ENCODE data around the gene NR4A1.

The NR4A1 gene

DNA sequence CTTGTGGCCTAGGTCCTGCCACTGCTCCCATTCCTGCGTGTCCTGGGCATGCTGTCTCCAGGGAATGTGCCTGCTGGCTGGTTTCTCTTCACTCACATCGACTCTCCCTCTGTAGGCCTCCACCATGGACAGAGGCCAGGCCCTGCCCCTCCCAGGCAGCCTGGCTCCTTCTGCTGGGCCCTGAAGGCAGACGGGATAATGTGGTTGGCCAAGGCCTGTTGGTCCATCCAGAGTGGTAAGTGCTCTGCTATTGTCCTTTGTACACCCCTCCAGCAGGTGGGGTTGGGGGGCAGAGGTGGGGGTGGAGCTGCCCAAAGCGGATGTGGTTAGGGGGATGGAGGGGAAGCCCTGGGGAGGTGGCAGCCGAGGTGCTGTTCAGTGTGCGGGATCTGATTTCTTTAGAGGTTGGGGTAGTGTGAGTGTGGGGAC is 9.5 kb upstream of the NR4A1 start:
- no peak for TF ChIP-seq CTCF (IDR thresholded peaks at IDR 0.05; ENCODE audit: low read depth, low read length)
- DNase-seq (ENCODE audit: low read depth, low spot score), result peak; percentile 42
- H3K4me3 ChIP-seq (ENCODE audit: low read depth, low read length), result no peak overlapping the region
- in situ Hi-C loops (cut with HindIII; ENCODE audit: low sequenced_read_pairs), result no loop called here

DNA sequence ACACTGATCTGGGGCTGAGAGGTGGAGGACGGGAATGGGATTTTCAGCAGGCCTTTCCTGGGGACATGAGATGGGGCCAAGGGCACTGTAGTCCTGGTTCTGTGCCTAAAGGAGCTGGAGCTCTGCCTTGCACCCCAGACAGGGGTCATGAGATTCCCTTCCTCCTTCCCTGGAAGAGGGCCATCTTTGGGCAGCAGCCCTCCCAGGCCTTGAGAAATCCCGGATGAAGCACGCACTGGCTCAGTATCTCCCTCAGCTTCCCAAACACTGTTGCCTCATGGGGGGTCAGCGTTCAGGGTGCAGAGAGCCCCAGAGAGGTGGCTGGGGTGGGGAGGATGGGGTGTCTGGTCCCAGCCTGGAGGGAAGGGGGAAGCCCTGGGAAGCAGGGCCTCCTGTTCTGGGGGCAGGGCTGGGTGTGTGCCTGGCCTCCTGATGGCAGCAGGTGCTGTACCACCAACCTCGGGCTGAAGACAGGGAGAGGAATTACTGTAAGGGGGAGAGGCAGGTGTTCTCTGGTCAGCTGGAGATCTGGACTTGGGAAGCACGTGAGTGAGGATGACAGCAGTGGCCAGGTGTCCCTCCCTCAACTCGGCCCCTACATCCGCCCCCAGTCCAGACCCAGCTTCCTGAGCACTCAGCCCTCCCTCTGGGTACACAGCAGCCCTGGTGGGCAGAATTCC is 8.4 kb upstream of the NR4A1 start:
- H3K4me3 ChIP-seq (ENCODE audit: low read depth, low read length), result no peak overlapping the region
- no peak for DNase-seq (ENCODE audit: low read depth, low spot score)
- in situ Hi-C loops (cut with HindIII; ENCODE audit: low sequenced_read_pairs), result no loop called here

DNA sequence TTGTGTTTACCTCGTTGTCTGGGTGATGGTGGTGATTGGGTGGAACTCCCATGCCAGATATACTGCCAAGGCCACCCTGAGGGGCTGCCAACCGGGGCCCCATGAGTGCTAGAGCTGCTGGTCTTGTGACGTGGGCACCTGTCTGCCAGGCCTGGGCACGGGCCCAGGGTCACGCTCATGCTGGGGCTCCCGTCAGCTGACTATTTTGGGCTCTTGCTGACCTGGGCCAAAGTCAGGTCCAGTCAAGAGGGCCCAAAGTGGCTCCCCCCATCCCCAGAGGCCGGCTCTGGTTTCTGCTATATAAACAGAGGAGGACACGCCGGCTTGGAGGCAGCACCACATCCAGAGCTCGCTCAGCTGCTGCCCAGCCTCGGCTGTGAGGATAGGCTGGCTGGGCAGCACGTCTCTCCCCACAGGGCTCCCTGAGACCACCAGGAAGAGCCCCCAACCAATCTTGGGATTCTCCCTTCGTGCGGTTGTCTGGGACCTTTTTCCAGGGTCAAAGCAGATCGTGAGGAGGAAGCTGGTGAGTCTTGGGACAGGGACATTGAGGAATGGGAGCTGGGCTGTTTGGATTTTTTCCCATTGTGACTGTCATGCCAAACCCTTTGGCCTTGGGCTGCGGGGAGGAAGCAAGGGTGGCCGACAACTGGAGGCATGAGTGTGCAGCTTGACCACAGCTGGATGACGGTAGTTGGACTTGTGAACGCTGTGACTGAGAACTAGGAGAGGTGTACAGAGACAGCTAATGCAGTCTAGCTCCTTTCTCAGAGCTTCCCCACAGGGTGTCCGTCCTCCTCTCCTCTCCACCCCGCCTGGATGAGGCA is 7.6 kb upstream of the NR4A1 start:
- TF ChIP-seq CTCF (IDR thresholded peaks at IDR 0.05; ENCODE audit: low read depth, low read length), result no peak
- no peak for DNase-seq (ENCODE audit: low read depth, low spot score)
- H3K4me3 ChIP-seq (ENCODE audit: low read depth, low read length), result no peak overlapping the region
- in situ Hi-C loops (cut with HindIII; ENCODE audit: low sequenced_read_pairs), result no loop called here

More for the DNA sequence above, 8.4 kb upstream of the NR4A1 start:
- TF ChIP-seq CTCF (IDR thresholded peaks at IDR 0.05; ENCODE audit: low read depth, low read length), result no peak

- peak; percentile 59 for DNase-seq (ENCODE audit: low read depth, low spot score)
- no peak for TF ChIP-seq CTCF (IDR thresholded peaks at IDR 0.05; ENCODE audit: low read depth, low read length)
- no peak overlapping the region for H3K4me3 ChIP-seq (ENCODE audit: low read depth, low read length)
- in situ Hi-C loops (cut with HindIII; ENCODE audit: low sequenced_read_pairs), result no loop called here
These were observed 6.8 kb upstream of the NR4A1 start for GRCh38 chr12:52044292-52044983.

GRCh38 chr12:52045794-52046199 is 5.4 kb upstream of the NR4A1 start:
- no peak for TF ChIP-seq CTCF (IDR thresholded peaks at IDR 0.05; ENCODE audit: low read depth, low read length)
- in situ Hi-C loops (cut with HindIII; ENCODE audit: low sequenced_read_pairs), result no loop called here
- DNase-seq (ENCODE audit: low read depth, low spot score), result no peak
- H3K4me3 ChIP-seq (ENCODE audit: low read depth, low read length), result no peak overlapping the region

GRCh38 chr12:52046859-52047258 is 4.4 kb upstream of the NR4A1 start:
- H3K4me3 ChIP-seq (ENCODE audit: low read depth, low read length), result no peak overlapping the region
- DNase-seq (ENCODE audit: low read depth, low spot score), result no peak
- in situ Hi-C loops (cut with HindIII; ENCODE audit: low sequenced_read_pairs), result no loop called here
- no peak for TF ChIP-seq CTCF (IDR thresholded peaks at IDR 0.05; ENCODE audit: low read depth, low read length)

Data from astrocyte of the spinal cord (primary cell).